Liver (tissue), 3 donors: ENCODE results near the gene UBN2.
"Not testable (repeated sequence)": the region's sequence is repeated elsewhere in the genome, so short reads cannot be mapped to it uniquely, and the experiment has no call there.

Source experiments
- GABPA ChIP-seq, 2 donors: IDR thresholded peaks in 1 of 2; conservative IDR thresholded peaks in 1 of 2; 2 replicates each; pipeline ENCODE4 v1.6.1; 2016; ENCODE audit warnings: antibody characterized with exemption in 2 of 2, mild to moderate bottlenecking in 1 of 2, moderate library complexity in 1 of 2
- RXRA ChIP-seq, 2 donors: IDR thresholded peaks; 2 replicates each; pipeline ENCODE4 v1.6.1; 2017 to 2018; ENCODE audit warnings: antibody characterized with exemption in 2 of 2, mild to moderate bottlenecking in 1 of 2
- YY1 ChIP-seq: IDR thresholded peaks from 2 replicates; pipeline ENCODE4 v1.6.1; 2016; ENCODE audit warnings: antibody characterized with exemption, mild to moderate bottlenecking
- TF ChIP-seq, protein P1 (sequence below): fragments of 150-350 bp; IDR thresholded peaks from 2 replicates; pipeline ENCODE4 v1.5.1; 2017; ENCODE audit warnings: improper control_type of control experiment, low read depth, low read length; ENCODE audit not compliant: missing input control
- donor health status: healthy.
- donor health status: healthy.

DNA sequence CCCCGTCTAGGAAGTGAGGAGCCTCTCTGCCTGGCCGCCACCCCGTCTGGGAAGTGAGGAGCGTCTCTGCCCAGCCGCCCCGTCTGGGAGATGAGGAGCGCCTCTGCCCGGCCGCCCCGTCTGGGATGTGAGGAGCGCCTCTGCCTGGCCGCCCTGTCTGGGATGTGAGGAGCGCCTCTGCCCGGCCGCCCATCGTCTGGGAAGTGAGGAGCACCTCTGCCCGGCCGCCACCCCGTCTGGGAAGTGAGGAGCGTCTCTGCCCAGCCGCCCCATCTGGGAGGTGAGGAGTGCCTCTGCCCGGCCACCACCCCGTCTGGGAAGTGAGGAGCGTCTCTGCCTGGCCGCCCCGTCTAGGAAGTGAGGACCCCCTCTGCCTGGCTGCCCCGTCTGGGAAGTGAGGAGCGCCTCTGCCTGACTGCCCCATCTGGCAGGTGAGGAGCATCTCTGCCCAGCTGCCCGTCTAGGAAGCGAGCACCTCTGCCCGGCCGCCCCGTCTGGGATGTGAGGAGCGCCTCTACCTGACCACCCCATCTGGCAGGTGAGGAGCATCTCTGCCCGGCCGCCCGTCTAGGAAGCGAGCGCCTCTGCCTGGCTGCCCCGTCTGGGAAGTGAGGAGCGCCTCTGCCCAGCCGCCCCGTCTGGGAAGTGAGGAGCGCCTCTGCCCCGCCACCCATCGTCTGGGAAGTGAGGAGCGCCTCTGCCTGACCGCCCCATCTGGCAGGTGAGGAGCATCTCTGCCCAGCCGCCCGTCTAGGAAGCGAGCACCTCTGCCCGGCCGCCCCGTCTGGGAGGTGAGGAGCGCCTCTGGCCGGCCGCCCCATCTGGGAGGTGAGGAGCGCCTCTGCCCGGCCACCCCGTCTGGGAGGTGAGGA is 5.5 kb upstream of the UBN2 start:
- not testable (repeated sequence) for TF ChIP-seq RXRA (IDR thresholded peaks at IDR 0.05); YY1; GABPA (IDR thresholded peaks at IDR 0.05 in 1 of 2, conservative IDR thresholded peaks at IDR 0.05 in 1 of 2)
- TF ChIP-seq, protein P1, sequence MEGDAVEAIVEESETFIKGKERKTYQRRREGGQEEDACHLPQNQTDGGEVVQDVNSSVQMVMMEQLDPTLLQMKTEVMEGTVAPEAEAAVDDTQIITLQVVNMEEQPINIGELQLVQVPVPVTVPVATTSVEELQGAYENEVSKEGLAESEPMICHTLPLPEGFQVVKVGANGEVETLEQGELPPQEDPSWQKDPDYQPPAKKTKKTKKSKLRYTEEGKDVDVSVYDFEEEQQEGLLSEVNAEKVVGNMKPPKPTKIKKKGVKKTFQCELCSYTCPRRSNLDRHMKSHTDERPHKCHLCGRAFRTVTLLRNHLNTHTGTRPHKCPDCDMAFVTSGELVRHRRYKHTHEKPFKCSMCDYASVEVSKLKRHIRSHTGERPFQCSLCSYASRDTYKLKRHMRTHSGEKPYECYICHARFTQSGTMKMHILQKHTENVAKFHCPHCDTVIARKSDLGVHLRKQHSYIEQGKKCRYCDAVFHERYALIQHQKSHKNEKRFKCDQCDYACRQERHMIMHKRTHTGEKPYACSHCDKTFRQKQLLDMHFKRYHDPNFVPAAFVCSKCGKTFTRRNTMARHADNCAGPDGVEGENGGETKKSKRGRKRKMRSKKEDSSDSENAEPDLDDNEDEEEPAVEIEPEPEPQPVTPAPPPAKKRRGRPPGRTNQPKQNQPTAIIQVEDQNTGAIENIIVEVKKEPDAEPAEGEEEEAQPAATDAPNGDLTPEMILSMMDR: not testable (repeated sequence)
